ENCODE results near the gene FAM13A.
"Not testable (repeated sequence)": the region's sequence is repeated elsewhere in the genome, so short reads cannot be mapped to it uniquely, and the experiment has no call there.

The FAM13A gene

DNA sequence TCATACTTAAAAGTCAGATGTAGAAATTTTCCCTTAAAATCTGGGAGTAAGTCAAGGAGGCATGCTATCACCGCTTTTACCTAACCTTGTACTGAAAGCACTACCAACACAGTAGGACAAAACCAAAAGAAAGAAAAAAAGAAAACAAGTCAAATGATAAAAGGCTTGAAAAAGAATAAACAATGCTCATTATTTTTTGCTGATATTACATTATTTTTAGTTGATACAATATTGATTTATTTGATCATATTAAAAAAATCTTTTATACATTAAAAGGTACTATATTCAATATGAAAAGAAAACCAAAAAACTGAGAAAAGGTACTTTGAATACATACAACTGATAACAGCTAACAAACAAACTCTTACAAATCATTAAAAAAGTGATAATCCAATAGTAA lies 164.3 kb downstream of the FAM13A start:
- no peak for DNase-seq

DNA sequence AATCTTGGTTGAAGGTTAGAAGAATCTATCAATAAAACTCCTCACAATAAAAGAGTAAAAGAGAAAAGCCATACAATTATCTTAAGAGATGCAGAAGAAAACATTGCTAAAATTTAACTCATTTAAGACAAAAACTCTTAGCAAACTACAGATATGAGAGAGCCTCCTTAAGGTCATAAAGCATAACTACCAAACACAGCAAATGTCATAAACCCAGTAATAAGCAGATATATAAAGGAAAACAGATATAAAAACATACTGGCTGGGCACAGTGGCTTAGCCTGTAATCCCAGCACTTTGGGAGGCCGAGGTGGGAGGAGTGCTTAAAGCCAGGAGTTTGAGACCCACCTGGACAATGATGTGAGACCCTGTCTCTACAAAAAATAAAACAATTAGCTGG lies 165.3 kb downstream of the FAM13A start:
- no peak for DNase-seq

DNA sequence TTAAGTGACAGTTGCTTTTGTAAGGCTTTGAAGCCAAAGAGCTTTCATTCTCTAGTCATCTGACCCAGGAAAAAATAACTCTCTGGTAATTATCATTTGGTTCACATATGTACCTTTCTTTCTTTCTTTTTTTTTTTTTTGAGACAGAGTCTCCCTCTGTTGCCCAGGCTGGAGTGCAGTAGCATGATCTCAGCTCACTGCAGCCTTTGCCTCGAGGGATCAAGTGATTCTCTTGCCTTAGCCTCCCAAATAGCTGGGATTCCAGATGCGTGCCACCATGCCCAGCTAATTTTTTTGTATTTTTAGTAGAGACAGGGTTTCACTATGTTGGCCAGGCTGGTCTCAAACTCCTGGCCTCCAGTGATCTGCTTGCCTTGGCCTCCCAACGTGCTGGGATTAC lies 169.6 kb downstream of the FAM13A start:
- not testable (repeated sequence) for DNase-seq

DNA sequence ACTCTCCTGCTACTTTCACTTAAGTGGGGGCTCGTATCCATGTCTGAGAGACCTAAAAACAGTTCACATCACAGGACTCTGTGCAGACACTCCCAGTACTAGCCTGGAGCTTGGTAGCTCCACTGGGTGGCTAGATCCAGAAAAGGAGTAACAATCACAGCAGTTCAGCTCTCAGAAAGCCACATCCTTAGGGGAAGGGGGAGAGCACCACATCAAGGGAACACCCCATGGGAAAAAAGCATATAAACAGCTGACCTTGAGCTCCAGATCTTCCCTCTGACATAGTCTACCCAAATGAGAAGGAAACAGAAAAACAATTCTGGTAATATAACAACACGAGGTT lies 175.8 kb downstream of the FAM13A start:
- no peak for DNase-seq

DNA sequence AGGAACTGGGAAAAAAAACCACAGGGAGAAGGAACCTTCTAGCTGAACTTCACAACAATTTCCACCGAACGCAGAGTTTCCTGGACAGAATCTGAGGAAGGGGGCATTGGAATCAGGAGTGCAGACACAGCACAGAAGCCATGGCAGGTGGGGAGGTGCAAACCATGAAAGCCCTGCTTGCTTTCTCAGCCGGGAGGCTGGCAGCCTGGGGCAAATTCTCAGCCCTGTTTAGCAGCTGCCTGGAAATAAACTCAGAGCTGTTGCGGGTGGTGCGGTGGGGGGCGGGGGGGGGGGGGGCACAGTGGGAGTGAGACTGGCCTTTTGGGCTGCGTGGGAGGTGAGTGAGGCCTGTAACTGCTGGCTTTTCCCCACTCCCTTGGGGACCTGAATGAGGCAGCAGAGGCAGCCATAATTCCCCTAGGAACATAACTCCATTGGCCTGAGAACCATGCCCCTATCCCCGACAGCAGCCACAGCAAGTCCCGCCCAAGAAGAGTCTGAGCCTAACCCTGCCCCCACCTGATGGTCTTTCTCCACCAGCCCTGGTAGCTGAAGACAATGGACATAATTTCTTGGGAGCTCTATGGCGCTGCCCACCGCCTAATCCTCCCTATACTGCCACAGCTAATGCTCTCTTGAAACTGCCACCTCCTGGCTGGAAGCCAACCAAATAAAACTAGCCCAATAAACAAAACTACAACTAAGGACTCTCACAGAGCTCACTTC lies 176.3 kb downstream of the FAM13A start:
- DNase-seq = no peak

DNA sequence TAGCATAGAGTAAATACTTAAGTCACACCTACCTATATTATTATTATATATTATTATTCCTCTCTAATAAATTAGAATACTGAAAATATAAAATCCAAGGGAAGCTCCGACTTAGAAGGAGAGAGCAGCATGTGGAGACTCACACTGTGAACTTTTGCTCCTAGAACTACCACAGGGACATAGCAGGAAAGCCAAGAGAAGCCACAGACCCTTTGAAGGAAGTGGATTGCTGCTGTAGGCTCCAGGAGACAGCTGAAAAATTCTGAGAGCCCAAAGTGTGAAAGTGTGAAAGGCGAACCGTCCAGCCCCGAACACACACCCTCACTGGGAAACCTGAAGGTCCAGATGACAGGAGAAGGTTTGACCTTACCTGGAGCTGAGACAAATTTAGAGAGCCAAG lies 177.0 kb downstream of the FAM13A start:
- no peak for DNase-seq

DNA sequence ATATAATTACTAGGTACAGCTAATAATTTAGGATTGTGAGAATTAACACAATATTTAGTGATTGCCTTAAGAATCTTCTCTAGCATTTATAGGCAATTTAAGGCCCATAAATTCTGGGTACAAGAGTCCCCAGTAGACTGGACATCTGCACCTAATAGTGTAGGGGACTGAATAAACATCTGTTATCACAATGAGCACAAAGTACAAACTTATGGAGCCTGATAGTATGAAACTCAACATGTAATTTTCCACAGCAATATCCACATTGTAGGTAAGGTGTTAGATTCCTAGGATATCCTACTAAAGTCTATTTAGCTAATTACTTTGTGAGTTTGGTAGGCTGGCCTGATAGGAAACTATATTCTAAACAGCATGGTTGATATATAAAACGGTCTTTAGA lies 178.3 kb downstream of the FAM13A start:
- DNase-seq = no peak

DNA sequence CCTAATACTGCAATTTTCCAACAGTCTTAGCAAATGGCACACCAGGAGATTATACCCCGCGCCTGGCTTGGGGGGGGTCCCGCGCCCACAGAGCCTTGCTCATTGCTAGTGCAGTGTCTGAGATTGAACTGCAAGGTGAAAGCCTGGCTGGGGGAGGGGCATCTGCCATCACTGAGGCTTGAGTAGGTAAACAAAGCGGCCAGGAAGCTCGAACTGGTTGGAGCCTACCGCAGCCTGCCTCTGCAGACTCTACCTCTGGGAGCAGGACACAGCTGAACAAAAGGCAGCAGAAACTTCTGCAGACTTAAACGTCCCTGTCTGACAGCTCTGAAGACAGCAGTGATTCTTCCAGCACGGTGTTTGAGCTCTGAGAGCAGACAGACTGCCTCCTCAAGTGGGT lies 186.6 kb downstream of the FAM13A start:
- no peak for DNase-seq

DNA sequence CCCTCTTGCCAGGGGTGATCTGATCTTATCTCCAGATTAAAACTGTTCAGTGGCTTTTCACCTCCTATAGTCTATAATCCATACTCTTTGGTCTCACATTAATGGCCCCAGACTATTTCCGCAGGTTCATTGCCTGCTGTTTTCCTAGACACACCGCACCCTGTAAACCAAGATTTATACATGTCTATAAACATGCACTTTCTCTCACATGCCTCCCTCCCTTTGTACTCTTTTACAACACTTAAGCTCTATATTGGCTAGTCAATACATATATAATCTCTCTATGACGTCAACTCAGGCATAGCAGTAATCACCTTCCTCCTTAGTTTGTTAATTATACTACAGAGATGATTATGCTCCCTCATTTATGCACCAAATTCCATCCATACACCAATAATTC lies 188.5 kb downstream of the FAM13A start:
- DNase-seq = no peak

DNA sequence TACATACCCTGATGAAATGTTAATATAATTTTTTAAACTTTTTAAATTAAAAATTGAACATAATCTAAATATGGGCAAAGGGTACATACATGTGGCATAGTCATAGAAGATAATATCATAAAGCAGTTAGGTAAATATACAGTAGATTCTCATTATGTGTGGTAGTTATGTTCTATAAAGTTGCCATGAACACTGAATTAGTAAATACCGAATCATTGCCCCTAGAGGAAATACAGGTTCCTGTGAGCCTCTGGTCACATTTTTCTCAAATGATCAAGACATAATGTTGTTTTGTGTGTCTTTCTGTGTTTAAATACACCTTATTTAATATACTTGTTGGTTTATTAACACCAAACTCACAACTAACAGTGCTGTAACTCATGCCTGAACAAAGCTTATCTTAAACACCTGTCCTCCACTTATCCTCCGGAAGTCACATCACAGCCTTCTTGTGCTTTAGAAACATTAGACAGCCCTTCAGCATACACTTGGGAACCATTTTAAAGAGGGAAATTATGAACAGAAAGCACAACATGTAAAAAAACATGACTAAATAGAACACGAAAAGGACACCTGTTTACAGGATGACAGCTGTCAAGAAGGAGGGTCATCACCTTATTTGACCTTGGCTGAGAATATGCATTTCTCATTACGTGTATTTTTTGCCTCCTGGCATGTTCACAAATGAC lies 190.0 kb downstream of the FAM13A start:
- no peak for DNase-seq

DNA sequence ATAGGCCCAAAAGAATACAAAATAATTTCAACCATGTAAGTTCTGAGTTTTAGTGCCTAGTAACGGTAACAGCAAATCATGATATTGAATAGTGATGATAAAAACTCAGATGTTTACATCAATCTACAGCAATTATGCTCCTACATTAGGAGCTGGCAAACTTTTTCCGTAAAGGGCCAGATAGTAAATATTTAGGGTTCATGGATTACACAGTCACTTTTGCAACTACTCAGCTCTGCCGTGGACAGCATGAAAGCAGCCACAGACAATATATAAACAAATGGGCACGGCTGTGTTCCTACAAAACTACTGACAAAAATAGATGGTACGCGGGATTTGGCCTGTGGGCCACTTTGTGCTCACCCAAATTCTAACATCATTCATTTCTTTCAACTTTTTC lies 191.5 kb downstream of the FAM13A start:
- DNase-seq = no peak

DNA sequence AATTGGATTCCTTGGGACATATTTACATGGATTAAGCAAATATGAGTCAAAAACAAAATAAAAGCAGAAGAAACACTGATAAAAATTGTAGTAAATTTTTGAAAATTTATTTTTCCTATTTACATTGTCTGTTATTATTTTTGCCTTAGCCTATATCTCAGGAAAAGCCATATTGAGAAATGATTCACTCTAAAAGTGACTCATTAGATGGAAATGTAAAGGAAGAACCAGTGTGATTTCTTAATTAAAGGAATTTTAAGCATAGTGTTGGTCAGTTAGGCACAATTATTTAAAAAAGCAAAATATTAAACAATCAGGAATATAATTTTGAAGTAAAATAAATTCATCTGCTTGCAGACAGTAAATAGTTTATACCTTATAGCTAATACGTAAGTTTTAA lies 191.9 kb downstream of the FAM13A start:
- no peak for DNase-seq

DNA sequence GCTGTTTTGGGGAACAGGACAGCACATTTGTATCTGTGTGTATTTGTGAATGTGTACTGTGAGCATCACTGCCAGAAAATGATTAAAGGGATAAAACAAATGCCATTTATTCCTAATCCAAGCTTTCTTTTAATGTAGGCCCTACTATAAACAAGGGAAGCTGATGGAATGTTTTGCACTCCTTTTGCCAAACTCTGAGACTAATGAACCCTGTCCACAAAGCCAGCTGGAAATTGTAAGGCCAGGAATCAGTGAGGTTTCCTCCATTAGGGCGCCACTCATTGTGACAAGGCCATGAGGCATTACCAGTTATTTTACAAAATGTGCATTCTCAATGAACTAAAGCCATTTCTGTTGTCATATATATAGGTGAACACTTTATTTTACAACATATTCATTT lies 196.4 kb downstream of the FAM13A start:
- no peak for DNase-seq

DNA sequence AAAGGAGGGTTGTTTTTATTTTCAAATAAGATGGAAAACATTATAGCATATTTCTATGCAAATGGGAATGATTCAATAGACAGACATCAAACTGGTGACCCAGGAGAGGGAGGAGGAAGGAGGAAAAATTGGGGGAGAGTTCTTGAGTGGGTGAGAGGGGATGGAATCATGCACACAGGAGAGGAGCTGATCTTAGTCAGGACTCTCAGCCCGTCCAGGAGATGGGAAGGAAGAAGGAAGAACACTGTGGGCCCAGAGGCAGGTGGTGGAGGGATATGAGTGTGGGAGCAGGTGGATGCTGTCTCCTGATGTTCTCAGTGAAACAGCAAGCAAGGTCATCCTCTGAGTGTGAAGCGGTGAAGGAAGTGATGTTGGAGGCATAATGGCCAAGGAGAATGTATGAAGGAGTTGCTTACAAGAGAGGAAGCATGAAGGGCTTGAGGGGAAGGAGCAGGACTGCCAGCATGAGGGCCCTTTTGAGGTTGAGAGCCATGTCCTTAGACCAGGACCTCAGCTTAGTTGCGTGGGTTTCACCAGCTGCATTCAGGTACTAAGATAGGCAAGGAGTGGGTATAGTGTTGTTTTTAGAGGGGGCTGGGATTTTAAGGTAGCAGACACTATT lies 197.7 kb downstream of the FAM13A start:
- DNase-seq = no peak

DNA sequence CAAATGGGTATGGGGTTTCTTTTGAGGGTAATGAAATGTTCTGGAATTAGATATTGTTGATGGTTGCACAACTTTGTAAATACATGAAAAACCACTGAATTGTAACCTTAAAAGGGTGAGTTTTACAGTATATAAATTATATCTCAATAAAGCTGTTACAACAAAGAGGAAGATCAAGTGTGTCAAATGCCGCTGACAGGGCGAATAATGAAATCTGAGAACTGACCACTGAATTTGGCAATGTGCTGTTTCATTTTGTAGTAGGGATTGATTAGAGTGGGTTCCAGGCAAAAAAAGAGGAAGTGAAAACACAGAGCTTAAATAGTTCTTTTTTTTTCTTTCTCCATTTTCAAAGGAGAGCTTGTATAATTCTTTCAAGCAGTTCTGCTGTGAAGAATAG lies 198.2 kb downstream of the FAM13A start:
- no peak for DNase-seq

DNA sequence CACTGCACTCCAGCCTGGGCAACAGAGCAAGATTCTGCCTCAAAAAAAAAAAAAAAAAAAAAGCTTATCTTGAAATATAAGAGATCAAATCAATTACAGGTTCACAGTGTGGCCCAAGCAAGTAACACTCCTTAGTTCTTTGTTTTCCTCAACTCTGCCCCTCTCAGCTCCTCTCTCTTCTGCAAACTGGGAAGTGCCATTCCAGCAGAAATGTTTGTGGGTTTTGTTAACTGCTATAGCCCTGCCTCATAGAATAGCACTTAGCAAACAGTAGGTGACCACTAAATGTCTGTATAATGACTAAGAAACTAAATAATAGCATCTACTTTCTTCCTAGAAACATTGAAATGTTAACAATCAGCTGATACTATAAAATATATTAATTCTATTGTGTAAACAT lies 199.4 kb downstream of the FAM13A start:
- no peak for DNase-seq

DNA sequence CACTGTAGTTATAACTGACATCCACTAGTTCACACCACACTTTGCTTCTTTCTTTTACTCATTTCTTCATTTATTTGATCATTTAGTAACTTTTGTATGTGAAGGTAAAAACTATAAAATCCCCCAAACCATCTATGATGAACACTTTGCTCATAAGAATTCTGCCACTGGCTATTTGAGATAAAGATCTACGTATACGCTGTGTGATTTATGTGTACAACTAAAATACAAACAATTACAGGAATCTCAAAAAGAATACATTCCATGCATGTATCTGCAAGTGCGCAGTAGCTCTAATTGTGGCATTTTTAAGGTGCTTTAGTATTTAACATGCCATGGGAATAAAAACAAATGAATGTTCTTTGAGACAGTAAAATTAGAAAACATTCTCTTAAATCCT lies 202.5 kb downstream of the FAM13A start:
- no peak for DNase-seq

DNA sequence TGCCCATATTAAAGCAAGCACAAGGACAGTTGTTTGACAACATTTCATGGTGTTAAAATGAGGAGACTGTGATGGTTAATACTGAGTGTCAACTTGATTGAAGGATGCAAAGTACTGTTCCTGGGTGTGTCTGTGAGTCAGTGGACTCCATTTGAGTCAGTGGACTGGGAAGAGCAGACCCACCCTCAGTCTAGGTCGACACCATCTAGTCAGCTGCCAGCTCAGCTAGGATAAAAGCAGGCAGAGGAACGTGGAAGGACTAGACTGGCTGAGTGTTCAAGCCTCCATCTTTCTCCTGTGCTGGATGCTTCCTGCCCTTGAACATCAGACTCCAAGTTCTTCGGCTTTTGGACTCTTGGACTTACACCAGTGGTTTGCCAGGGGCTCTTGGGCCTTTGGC lies 203.4 kb downstream of the FAM13A start:
- not testable (repeated sequence) for DNase-seq

DNA sequence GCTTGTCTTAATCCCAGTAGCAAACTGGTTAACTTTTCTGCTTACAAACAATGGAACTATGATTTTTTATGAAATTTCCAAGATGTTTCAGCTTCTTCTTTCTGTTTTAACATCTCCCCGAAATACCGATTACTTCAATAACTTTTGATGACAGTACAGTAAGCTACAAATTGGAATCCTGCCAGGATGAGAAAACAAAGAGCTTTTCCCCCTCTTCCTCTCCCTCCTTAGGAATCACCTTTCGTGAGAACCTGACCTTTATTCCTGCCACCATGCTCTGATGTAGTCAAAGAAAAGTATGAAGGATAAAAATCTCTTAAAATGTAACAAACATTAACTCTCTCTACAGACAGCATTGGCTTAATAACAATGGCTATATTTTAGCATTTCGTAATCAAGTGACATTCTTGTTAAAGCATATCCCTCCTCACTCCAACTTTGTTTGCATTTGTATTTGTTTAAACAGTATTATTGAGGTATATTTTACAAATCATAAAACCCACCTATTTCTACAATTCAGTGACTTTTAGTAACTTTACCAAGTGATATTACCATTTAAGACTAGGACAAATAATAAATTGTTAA lies 210.7 kb downstream of the FAM13A start:
- DNase-seq = no peak

DNA sequence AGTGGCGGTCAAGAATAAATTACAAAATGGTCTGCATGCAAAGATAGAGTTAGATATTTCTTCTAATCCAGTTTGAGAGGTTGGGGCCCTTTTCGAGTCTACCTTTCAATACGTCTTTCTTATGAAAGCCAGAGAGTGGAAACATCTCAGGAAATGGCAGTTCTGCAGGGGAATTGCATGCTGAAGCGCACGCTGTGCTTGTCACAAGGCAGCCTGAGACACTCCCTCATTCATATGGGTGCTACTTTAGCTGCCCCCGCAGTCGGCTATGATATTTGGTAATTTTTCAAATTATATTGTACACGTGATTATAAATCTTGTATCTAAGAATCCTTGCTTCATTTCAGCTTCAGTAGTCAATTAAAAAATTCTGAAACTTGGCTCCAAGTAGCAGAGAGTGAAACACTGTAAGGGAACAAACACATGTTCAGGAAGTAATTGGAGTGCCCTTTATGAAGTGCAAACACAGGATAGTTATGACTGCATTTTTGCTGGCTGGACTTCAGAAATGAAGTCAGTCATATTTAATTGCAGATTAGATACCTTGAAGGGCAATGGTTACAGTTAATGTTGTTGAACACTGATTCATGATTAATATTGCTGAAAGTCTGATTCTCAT lies 213.8 kb downstream of the FAM13A start:
- DNase-seq = no peak

DNA sequence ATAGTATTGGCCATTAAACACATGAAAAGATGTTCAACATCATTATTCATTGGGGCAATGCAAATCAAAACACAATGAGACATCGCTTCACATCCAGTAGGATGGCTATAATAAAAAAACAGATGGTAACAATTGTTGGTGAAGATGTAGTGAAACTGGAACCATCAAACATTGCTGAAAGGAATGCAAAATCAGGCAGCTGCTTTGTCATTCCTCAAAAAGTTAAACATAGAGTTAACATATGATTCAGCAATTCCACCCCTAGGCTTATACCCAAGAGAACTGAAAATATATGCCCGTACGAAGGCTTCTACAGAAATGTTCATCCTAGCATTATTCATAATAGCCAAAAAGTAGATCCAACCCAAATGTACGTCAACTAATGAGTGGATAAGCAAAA lies 215.3 kb downstream of the FAM13A start:
- DNase-seq = no peak

DNA sequence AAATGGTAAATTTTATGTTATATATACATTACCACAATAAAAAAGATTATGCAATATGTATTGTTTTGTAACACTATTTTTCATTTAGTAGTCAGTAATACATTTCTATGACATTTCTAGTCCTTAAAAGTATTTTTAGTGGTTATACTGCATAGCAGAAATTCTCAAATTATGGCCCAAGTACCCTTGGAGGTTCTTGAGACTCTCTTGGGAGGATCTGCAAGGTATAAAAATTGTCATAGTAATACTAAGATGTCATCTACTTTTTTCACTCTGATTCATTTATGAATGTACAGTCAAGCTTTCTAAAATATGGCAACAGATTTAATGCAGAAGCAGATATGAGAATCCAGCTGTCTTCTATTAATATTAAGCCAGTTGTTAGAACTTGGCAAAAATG lies 220.8 kb downstream of the FAM13A start:
- DNase-seq = no peak

DNA sequence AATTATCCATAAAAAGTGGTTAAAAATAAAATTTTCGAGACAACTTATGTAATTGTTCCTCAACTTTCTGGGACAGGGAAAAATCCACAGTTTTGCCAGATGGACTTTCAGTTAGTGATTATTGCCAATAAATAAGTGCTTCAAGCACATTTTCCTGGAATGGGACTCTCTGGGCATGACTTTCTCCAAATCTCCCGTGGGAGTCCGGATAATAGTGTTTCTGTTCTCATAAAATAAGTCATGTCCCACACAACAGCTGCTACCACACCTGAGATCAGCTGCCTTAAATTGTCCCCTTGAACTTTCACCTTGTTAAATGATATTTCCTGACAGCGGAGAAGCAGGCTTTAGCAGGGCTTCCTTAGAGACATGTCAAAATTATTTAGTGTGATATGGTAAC lies 226.0 kb downstream of the FAM13A start:
- DNase-seq = no peak

DNA sequence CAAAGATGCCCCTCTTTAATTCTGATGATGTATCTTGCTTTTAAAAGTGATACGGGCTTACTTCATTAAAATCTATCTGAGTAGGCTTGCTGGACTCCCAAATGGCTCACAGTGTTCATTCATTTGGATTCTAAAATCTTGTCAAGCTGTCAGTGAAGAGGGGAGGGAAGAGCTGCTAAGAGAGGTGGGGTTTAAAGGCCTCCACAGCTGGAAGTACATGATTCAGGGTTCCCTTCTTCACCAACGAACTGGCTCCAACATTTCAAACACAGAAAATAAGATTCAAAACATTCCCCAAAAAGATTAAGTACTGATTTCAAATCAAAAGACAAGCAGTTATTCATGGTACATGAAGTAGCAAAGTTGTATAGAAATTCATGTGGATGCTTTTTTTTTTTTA lies 226.4 kb downstream of the FAM13A start:
- DNase-seq = no peak
